ENCODE results near the gene MYO5B. TPM values are rescaled to one million over a fixed set of nuclear protein-coding genes. Genes with fewer than 3 reads are reported as not detected.

The MYO5B gene
- total and polyA plus RNA-seq, 10 of the 15 experiments (the other 5 are each of a cell fraction or from before 2014, with no cell fraction given) = 2.5 to 4.5 (median 3.3) TPM

- ChIA-PET POLR2A (no interaction called here), SMC1A (ENCODE audit: uncharacterized antibody, unreplicated experiment) (interaction anchor here (0.9 kb wide), 1 partner anchor 20 kb away, joined by 3 read pairs; no protein-coding TSS in a partner anchor), RAD21 (ENCODE audit: unreplicated experiment) (interaction anchor here (0.6 to 0.8 kb wide), 2 partner anchors 9 to 343 kb away, joined by 3 to 4 read pairs; no protein-coding TSS in a partner anchor), CTCF (no interaction called here)
- no peak for ATAC-seq
- Histone ChIP-seq H3K4me1 (ENCODE audit: control insufficient read depth, insufficient read depth, low read length) (no peaks in the 10 kb centered on the region), H3K36me3 (ENCODE audit: control insufficient read depth in 2 of 2, insufficient read depth in 2 of 2, low read length in 1 of 2) (no peaks in the 10 kb centered on the region), H3K27ac (ENCODE audit: control insufficient read depth, insufficient read depth) (no peak overlapping the region), H3K79me2 (ENCODE audit: control insufficient read depth, insufficient read depth, low read length) (no peaks in the 10 kb centered on the region), H3K9ac (ENCODE audit: control insufficient read depth, insufficient read depth, low read length) (no peak overlapping the region), H2AFZ (ENCODE audit: control insufficient read depth, low read depth, low read length) (no peak overlapping the region), H3K4me2 (ENCODE audit: control insufficient read depth, insufficient read depth) (no peak overlapping the region), H3K27me3 (replicated peaks in 1 of 2; ENCODE audit: control insufficient read depth in 2 of 2, insufficient read depth in 2 of 2, low read length in 1 of 2) (peaks cover 0 to 3% of the 10 kb centered on the region in 2 experiments; a peak in 1 of 4 replicates), H4K20me1 (ENCODE audit: control insufficient read depth, insufficient read depth) (no peaks in the 10 kb centered on the region), H3K4me3 (no peak overlapping the region), H3K9me3 (replicated peaks; ENCODE audit: control insufficient read depth, insufficient read depth, low read length) (no peaks in the 10 kb centered on the region)
- TF ChIP-seq HCFC1 (IDR thresholded peaks at IDR 0.05; ENCODE audit: low read length) (no peak), PML (IDR thresholded peaks at IDR 0.05; ENCODE audit: low read length) (no peak), TARDBP (IDR thresholded peaks at IDR 0.05; ENCODE audit: borderline replicate concordance) (no peak), FOXK2 (IDR thresholded peaks at IDR 0.05) (no peak), EGR1 (IDR thresholded peaks at IDR 0.05; ENCODE audit: borderline replicate concordance in 1 of 2, low read depth in 2 of 2, low read length in 2 of 2) (no peak), YBX1 (IDR thresholded peaks at IDR 0.05) (no peak), MYB (IDR thresholded peaks at IDR 0.05; ENCODE audit: borderline replicate concordance, low read depth, low read length) (no peak), RAD21 (IDR thresholded peaks at IDR 0.05; ENCODE audit: insufficient read depth, low read depth, low read length) (no peak), NR2C1 (IDR thresholded peaks at IDR 0.05) (no peak), E4F1 (IDR thresholded peaks at IDR 0.05; ENCODE audit: borderline replicate concordance, partially characterized antibody) (no peak), SIX5 (IDR thresholded peaks at IDR 0.05; ENCODE audit: low read depth, low read length, severe bottlenecking) (no peak)
- TF ChIP-seq, protein P1, sequence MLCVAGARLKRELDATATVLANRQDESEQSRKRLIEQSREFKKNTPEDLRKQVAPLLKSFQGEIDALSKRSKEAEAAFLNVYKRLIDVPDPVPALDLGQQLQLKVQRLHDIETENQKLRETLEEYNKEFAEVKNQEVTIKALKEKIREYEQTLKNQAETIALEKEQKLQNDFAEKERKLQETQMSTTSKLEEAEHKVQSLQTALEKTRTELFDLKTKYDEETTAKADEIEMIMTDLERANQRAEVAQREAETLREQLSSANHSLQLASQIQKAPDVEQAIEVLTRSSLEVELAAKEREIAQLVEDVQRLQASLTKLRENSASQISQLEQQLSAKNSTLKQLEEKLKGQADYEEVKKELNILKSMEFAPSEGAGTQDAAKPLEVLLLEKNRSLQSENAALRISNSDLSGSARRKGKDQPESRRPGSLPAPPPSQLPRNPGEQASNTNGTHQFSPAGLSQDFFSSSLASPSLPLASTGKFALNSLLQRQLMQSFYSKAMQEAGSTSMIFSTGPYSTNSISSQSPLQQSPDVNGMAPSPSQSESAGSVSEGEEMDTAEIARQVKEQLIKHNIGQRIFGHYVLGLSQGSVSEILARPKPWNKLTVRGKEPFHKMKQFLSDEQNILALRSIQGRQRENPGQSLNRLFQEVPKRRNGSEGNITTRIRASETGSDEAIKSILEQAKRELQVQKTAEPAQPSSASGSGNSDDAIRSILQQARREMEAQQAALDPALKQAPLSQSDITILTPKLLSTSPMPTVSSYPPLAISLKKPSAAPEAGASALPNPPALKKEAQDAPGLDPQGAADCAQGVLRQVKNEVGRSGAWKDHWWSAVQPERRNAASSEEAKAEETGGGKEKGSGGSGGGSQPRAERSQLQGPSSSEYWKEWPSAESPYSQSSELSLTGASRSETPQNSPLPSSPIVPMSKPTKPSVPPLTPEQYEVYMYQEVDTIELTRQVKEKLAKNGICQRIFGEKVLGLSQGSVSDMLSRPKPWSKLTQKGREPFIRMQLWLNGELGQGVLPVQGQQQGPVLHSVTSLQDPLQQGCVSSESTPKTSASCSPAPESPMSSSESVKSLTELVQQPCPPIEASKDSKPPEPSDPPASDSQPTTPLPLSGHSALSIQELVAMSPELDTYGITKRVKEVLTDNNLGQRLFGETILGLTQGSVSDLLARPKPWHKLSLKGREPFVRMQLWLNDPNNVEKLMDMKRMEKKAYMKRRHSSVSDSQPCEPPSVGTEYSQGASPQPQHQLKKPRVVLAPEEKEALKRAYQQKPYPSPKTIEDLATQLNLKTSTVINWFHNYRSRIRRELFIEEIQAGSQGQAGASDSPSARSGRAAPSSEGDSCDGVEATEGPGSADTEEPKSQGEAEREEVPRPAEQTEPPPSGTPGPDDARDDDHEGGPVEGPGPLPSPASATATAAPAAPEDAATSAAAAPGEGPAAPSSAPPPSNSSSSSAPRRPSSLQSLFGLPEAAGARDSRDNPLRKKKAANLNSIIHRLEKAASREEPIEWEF (IDR thresholded peaks at IDR 0.05; ENCODE audit: insufficient replicate concordance, low read depth, low read length) = no peak
- DNase-seq (ENCODE audit: low read depth, low spot score) = no peak
- in situ Hi-C loops (cut with MboI) (no loop called here), intact Hi-C loops (cut with micrococcal nuclease; ENCODE audit: unreplicated experiment) (no loop called here)
- no TSS peak for BruUV-seq (replicated peaks)
- no peak for FAIRE-seq
- WGBS (ENCODE audit: insufficient coverage, insufficient replicate concordance, low lambda C conversion rate, missing lambda C conversion rate) = 18% methylated on average over 7 of the region's 7 CpGs
These were observed 341.9 kb downstream of the MYO5B start for GRCh38 chr18:49853011-49853410.
